K562 (cell line): ENCODE data around the gene DNAJB12. TPM values are rescaled to one million over a fixed set of nuclear protein-coding genes. Genes with fewer than 3 reads are reported as not detected.
A peak's percentile ranks its signal among the peaks of the same experiment; 100 is the strongest.

Source experiments
- BRD9 ChIP-seq: fragments of 450-650 bp; IDR thresholded peaks from 2 replicates; pipeline ENCODE4 v1.6.1; 2018; ENCODE audit warnings: low read depth; ENCODE audit not compliant: partially characterized antibody
- CCNT2 ChIP-seq: IDR thresholded peaks from 2 replicates; pipeline ENCODE4 v1.6.1; 2011; ENCODE audit warnings: borderline replicate concordance, low read depth, mild to moderate bottlenecking, moderate library complexity, mixed read lengths, low read length; ENCODE audit not compliant: insufficient read length; ENCODE audit errors: extremely low read depth
- CHCHD3 ChIP-seq: fragments of 250-450 bp; sonication (Bioruptor Pico); IDR thresholded peaks from 2 replicates; pipeline ENCODE4 v2.1.2; 2022; ENCODE audit warnings: mild to moderate bottlenecking
- FOXO4 ChIP-seq: fragments of 450-650 bp; formaldehyde crosslinking; IDR thresholded peaks from 2 replicates; pipeline ENCODE4 v1.4.0; 2020; ENCODE audit warnings: mild to moderate bottlenecking, moderate library complexity
- NR2F6 ChIP-seq: fragments of 450-650 bp; formaldehyde crosslinking; IDR thresholded peaks from 2 replicates; pipeline ENCODE4 v1.4.0; 2020; ENCODE audit warnings: mild to moderate bottlenecking
- SMARCA4 ChIP-seq: fragments of 450-650 bp; IDR thresholded peaks from 2 replicates; pipeline ENCODE4 v1.6.1; 2016
- TFE3 ChIP-seq: fragments of 450-650 bp; formaldehyde crosslinking; IDR thresholded peaks from 2 replicates; pipeline ENCODE4 v1.4.0; 2020; ENCODE audit warnings: mild to moderate bottlenecking, mixed read lengths
- polyA plus RNA-seq, 8 experiments: library from polyadenylated mRNA; depleted of rRNA in 4 of 8; stranded (reverse) in 5 of 8; unstranded in 3 of 8; fragments of >200 nt; fragmentation: Nextera tagmentation in 2 of 8; fragmentation: Illumina TruSeq in 1 of 8; extraction: Ambion mirVana in 2 of 8; extraction: Trizol in 1 of 8; gene quantifications; 2 replicates each; pipeline versions ENCODE4 v1.2.1 to v1.2.3, GENCODE V29; 2011 to 2014; ENCODE audit warnings: inconsistent platforms in 1 of 8, missing spikeins in 1 of 8
- total RNA-seq, 7 experiments: library from RNA; depleted of rRNA in 6 of 7; stranded (reverse); fragments of >200 nt in 6 of 7; fragmentation: Illumina TruSeq in 2 of 7; extraction: Trizol in 2 of 7; gene quantifications; 2 replicates each; pipeline versions ENCODE4 v1.2.1 to v1.2.3, GENCODE V29; 2011 to 2021; ENCODE audit warnings: low replicate concordance in 1 of 7
- TF ChIP-seq, protein P1 (sequence below): fragments of 250-450 bp; sonication (Bioruptor Pico); IDR thresholded peaks from 2 replicates; pipeline ENCODE4 v1.4.0; 2020; ENCODE audit warnings: mild to moderate bottlenecking, moderate library complexity
- TF ChIP-seq, protein P2 (sequence below), 2 experiments: fragments of 200-800 bp in 1 of 2; sonication (Bioruptor generic) in 1 of 2; sonication (generic) in 1 of 2; formaldehyde crosslinking in 1 of 2; IDR thresholded peaks in 1 of 2; conservative IDR thresholded peaks in 1 of 2; 2 replicates each; pipeline versions ENCODE4 v1.5.0 to v1.6.1; 2016 to 2020; ENCODE audit warnings: missing compliant biosample characterization in 1 of 2, missing genetic modification characterization in 1 of 2, missing genetic modification reagents in 1 of 2

DNAJB12 gene
- total and polyA plus RNA-seq, 9 of the 15 experiments (the other 6 are each of a cell fraction or from before 2014, with no cell fraction given) = 3.5 to 31.5 (median 20.3) TPM

GRCh38 chr10:72321248-72322029 lies 33.3 kb downstream of the DNAJB12 start (continued):
- TF ChIP-seq, protein P1, sequence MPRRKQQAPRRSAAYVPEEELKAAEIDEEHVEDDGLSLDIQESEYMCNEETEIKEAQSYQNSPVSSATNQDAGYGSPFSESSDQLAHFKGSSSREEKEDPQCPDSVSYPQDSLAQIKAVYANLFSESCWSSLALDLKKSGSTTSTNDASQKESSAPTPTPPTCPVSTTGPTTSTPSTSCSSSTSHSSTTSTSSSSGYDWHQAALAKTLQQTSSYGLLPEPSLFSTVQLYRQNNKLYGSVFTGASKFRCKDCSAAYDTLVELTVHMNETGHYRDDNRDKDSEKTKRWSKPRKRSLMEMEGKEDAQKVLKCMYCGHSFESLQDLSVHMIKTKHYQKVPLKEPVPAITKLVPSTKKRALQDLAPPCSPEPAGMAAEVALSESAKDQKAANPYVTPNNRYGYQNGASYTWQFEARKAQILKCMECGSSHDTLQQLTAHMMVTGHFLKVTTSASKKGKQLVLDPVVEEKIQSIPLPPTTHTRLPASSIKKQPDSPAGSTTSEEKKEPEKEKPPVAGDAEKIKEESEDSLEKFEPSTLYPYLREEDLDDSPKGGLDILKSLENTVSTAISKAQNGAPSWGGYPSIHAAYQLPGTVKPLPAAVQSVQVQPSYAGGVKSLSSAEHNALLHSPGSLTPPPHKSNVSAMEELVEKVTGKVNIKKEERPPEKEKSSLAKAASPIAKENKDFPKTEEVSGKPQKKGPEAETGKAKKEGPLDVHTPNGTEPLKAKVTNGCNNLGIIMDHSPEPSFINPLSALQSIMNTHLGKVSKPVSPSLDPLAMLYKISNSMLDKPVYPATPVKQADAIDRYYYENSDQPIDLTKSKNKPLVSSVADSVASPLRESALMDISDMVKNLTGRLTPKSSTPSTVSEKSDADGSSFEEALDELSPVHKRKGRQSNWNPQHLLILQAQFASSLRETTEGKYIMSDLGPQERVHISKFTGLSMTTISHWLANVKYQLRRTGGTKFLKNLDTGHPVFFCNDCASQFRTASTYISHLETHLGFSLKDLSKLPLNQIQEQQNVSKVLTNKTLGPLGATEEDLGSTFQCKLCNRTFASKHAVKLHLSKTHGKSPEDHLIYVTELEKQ (CRISPR knock-in tag) = no peak
- TF ChIP-seq CCNT2 (no peak), BRD9 (peak; percentile 0), NR2F6 (CRISPR knock-in tag) (peak; percentile 14; the same call in 1 of the 2 replicates), SMARCA4 (no peak), FOXO4 (CRISPR knock-in tag) (0 out of 2 replicates have a peak, but pooled peaks have one; percentile 17), TFE3 (no peak; the same call in 1 of the 2 replicates), CHCHD3 (CRISPR knock-in tag) (no peak)
- TF ChIP-seq, protein P2, sequence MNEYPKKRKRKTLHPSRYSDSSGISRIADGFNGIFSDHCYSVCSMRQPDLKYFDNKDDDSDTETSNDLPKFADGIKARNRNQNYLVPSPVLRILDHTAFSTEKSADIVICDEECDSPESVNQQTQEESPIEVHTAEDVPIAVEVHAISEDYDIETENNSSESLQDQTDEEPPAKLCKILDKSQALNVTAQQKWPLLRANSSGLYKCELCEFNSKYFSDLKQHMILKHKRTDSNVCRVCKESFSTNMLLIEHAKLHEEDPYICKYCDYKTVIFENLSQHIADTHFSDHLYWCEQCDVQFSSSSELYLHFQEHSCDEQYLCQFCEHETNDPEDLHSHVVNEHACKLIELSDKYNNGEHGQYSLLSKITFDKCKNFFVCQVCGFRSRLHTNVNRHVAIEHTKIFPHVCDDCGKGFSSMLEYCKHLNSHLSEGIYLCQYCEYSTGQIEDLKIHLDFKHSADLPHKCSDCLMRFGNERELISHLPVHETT (CRISPR knock-in tag; conservative IDR thresholded peaks at IDR 0.05 in 1 of 2, IDR thresholded peaks at IDR 0.05 in 1 of 2) = no peak; a peak in 1 of 4 replicates
